ENCODE measurements around the gene DPP10.

- TF ChIP-seq ELF4 (IDR thresholded peaks at IDR 0.05) (no peak), SP1 (IDR thresholded peaks at IDR 0.05) (no peak), BHLHE40 (IDR thresholded peaks at IDR 0.05; ENCODE audit: borderline replicate concordance) (no peak), SUZ12 (IDR thresholded peaks at IDR 0.05) (no peak), TARDBP (IDR thresholded peaks at IDR 0.05) (no peak), FOXK2 (IDR thresholded peaks at IDR 0.05) (no peak)
These were observed 271.9 kb downstream of the DPP10 start for GRCh38 chr2:114714313-114714712.
